ENCODE results near the gene ARAF.
"Not testable (repeated sequence)": the region's sequence is repeated elsewhere in the genome, so short reads cannot be mapped to it uniquely, and the experiment has no call there.

ARAF gene

DNA sequence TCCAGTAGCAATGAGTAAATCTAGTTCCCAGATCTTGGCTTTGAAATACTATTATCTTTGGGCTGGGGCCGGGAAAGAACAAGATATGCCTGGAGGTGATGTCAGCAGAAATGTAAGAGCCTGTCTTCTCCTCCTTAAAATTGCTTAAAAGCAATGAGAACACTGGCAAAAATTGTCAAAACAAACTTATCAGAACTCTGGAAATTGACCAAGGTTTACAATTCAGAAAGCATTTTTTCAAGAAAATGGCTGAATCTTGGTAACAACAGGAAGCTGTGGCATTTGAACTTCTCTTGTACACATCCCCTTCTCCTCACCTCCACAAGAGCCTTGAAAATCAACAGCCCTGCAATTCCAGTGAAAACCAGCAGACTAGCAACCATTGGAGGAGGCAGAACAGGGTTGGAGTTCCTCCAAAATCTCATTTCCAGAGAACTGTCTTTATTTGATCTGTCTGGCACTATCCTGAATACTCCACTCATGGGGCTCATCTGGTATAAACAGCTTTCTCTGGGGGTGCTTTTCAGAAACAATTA is 34.8 kb downstream of the ARAF start:
- no peak for TF ChIP-seq CTCF (conservative IDR thresholded peaks at IDR 0.05; ENCODE audit: control insufficient read depth, insufficient read depth, low read depth, low read length)
- H3K4me3 ChIP-seq (ENCODE audit: control insufficient read depth, low read depth, low read length), result no peak overlapping the region
- DNase-seq (ENCODE audit: low read depth), result peak; percentile 85

DNA sequence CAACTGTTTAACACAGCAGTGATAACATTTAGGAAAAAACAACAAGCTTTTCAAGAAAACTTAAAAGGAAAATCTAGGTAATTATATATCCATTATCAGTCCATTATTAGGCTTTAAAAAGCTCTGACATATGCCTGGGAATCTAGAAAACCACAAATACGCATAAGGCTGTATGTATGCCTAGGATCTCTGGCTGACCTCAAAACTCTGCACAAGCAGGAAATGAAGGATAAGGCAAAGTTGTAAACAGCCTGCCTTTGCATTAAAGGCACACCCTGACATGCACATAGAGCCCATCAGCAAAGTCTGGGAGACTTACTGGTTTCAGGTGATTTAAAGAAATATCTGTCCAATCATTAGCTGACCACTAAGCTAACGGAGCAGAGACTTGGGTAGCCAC is 35.3 kb downstream of the ARAF start:
- H3K4me3 ChIP-seq (ENCODE audit: control insufficient read depth, low read depth, low read length), result no peak overlapping the region
- TF ChIP-seq CTCF (conservative IDR thresholded peaks at IDR 0.05; ENCODE audit: control insufficient read depth, insufficient read depth, low read depth, low read length), result no peak
- DNase-seq (ENCODE audit: low read depth), result peak; percentile 60

DNA sequence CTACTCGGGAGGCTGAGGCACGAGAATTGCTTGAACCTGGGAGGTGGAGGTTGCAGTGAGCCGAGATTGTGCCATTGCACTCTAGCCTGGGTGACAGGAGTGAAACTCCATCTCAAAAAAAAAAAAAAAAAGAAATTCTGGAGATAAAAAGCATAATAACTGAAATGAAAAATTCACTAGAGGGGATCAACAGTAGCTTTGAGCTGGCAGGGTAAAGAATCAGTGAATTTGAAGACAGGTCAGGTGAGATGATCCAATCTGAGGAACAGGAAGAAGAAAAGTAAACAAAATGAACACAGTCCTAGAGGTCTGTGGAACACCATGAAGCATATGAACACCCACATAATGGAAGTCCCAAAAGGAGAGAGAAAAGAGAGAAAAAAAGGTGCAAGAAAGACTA is 36.2 kb downstream of the ARAF start:
- DNase-seq (ENCODE audit: low read depth), result no peak
- H3K4me3 ChIP-seq (ENCODE audit: control insufficient read depth, low read depth, low read length), result no peak overlapping the region
- no peak for TF ChIP-seq CTCF (conservative IDR thresholded peaks at IDR 0.05; ENCODE audit: control insufficient read depth, insufficient read depth, low read depth, low read length)

DNA sequence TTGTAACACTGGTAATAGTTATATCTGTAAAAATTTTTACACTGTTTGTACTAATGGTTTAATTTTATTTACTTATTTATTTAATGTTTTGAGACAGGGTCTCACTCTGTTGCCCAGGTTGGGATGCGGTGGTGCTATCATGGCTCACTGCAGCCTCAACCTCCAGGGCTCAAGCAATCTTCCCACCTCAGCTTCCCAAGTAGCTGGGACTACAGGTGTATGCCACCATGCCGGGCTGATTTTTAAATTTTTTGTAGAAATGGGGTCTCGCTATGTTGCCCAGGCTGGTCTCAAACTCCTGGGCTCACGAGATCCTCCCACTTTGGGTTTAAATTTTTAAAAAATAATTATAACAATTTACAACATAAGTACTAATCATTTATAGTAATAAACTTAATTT is 42.1 kb downstream of the ARAF start:
- not testable (repeated sequence) for H3K4me3 ChIP-seq (ENCODE audit: control insufficient read depth, low read depth, low read length)

DNA sequence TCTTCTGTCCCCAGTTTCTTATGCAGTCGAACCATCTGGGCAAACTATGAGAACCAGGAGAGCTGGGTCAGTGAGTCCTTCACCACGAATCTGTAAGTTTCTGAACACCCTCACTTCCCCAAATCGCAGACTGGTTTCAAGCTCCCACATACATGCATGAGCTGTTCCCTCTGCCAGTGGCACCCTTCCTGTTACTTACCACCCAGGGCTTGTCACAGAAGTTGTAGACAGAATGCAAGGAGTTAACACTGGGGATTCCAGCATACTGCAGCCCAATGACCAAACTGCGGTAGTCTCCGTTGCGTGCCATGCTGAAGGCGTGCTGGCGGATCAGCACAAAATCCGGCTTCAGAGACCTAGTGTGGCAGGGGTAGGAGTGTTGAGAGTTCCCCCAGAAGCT is 44.0 kb downstream of the ARAF start:
- H3K4me3 ChIP-seq (ENCODE audit: control insufficient read depth, low read depth, low read length), result no peak overlapping the region
- no peak for TF ChIP-seq CTCF (conservative IDR thresholded peaks at IDR 0.05; ENCODE audit: control insufficient read depth, insufficient read depth, low read depth, low read length)
- DNase-seq (ENCODE audit: low read depth), result no peak

More for the DNA sequence above, 42.1 kb downstream of the ARAF start:
- DNase-seq (ENCODE audit: low read depth), result not testable (repeated sequence)

DNA sequence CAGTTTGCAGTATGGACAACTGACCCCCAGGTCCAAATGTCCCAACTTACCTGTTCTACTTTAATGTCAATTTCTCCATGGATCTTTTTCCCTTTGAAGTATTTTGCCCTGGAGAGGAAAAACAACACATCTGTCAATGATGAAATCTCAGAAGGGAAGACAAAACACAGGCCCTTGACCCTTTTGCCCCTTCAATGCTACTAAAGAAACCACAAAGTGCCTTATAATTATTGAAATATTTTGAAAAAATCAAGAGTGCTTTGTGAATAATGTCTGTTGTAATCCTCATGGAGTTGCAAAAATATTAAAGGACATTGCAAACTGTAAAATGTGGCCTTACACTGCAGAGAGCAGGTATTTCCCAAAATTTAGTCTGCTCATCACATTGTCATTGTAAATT is 46.1 kb downstream of the ARAF start:
- no peak for TF ChIP-seq CTCF (conservative IDR thresholded peaks at IDR 0.05; ENCODE audit: control insufficient read depth, insufficient read depth, low read depth, low read length)

DNA sequence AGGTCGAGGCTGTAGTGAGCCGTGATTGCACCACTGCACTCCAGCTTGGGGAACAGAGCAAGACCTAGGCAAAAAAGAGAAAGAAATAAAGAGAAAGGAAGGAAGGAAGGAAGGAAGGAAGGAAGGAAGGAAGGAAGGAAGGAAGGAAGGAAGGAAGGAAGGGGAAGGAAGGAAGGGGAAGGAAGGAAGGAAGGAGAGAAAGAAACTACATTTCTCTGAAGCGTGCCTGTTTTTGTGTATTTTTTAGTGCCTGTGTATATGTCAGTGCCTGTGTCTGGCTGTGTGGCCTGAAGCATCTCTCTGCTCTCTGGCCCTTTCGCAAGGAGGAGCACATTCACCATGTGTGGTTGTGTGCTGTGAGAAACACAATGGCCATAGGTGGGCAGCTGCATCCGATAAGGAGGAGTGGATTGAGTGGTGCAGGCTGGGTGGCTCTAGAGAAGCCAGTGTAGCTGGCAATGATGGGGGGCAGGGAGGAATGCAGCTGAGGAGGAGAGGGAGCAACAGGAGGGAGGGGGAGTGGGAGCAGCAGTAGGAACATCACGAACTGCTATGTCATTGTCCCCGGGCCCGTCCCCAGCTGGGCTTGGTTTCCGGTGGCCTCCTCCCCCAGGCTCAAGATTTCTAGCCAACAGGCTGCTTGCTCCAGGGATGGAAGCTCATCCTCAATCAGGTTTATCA is 47.3 kb downstream of the ARAF start:
- no peak for DNase-seq (ENCODE audit: low read depth)
- no peak overlapping the region for H3K4me3 ChIP-seq (ENCODE audit: control insufficient read depth, low read depth, low read length)
- TF ChIP-seq CTCF (conservative IDR thresholded peaks at IDR 0.05; ENCODE audit: control insufficient read depth, insufficient read depth, low read depth, low read length), result no peak

More for the DNA sequence above, 46.1 kb downstream of the ARAF start:
- DNase-seq (ENCODE audit: low read depth), result peak; percentile 52
- H3K4me3 ChIP-seq (ENCODE audit: control insufficient read depth, low read depth, low read length), result no peak overlapping the region
